Measurements from ENCODE around the gene USP54. TPM values are rescaled to one million over a fixed set of nuclear protein-coding genes. Genes with fewer than 3 reads are reported as not detected.

The USP54 gene
- total RNA-seq, 1 experiment from 2014 or later: 37.9 TPM

- Histone ChIP-seq H3K18ac (ENCODE audit: insufficient read length, low read depth, low read length) (no peak overlapping the region), H3K9ac (ENCODE audit: extremely low read depth, insufficient read length, low read length) (no peak overlapping the region), H3K23me2 (ENCODE audit: insufficient read length, low read depth, low read length, poor library complexity, severe bottlenecking) (no peaks in the 10 kb centered on the region), H3K56ac (ENCODE audit: insufficient read length, low read depth, low read length) (no peak overlapping the region), H3K27me3 (ENCODE audit: insufficient read depth, low read length) (no peaks in the 10 kb centered on the region), H2AK5ac (ENCODE audit: insufficient read length, low read length) (no peak overlapping the region), H3K4ac (ENCODE audit: low read depth, low read length) (no peak overlapping the region), H3K14ac (ENCODE audit: insufficient read depth, low read length) (no peak overlapping the region), H4K20me1 (ENCODE audit: control insufficient read depth, insufficient read depth, insufficient read length) (no peaks in the 10 kb centered on the region), H2BK15ac (ENCODE audit: low read depth, low read length) (no peak overlapping the region), H3K23ac (ENCODE audit: insufficient read length, low read depth, low read length) (no peak overlapping the region), H3K79me2 (ENCODE audit: insufficient read depth, low read length) (no peaks in the 10 kb centered on the region), H4K91ac (ENCODE audit: insufficient read length, low read depth, low read length) (no peak overlapping the region), H3K4me1 (ENCODE audit: insufficient read depth, low read length) (no peaks in the 10 kb centered on the region), H3K27ac (ENCODE audit: insufficient read length, low read depth, low read length) (no peak overlapping the region), H4K8ac (replicated peaks; ENCODE audit: insufficient read length, low read depth, low read length) (no peak overlapping the region), H2AFZ (ENCODE audit: low read length) (no peak overlapping the region), H4K5ac (ENCODE audit: insufficient read length, low read depth, low read length) (no peak overlapping the region), H3K79me1 (ENCODE audit: insufficient read depth, low read depth, low read length, poor library complexity, severe bottlenecking) (peaks cover 2% of the 10 kb centered on the region), H3K4me2 (ENCODE audit: insufficient read depth, insufficient read length, low read length) (no peak overlapping the region), H2BK12ac (ENCODE audit: insufficient read length, low read depth, low read length) (no peak overlapping the region), H3T11ph (ENCODE audit: low read length) (no peak overlapping the region), H2BK5ac (ENCODE audit: insufficient read length, low read length) (no peak overlapping the region), H2BK20ac (ENCODE audit: low read depth, low read length, poor library complexity, severe bottlenecking) (no peak overlapping the region), H3K9me3 (ENCODE audit: control insufficient read depth, low read depth, low read length) (no peaks in the 10 kb centered on the region), H2BK120ac (ENCODE audit: low read depth, low read length, poor library complexity, severe bottlenecking) (no peak overlapping the region)
- Mint-ChIP-seq H3K4me1 (no peaks in the 10 kb centered on the region), H3K4me3 (no peak overlapping the region), H3K36me3 (ENCODE audit: insufficient read depth in 1 of 3, low read depth in 3 of 3) (peaks cover 7 to 36% (median 24%) of the 10 kb centered on the region in 3 experiments; a peak in 6 of 7 replicates), H3K27ac (no peak overlapping the region; a peak in 1 of 7 replicates), H3K9me3 (no peaks in the 10 kb centered on the region), H3K27me3 (ENCODE audit: low read depth) (no peaks in the 10 kb centered on the region)
- 100% methylated on average over 2 of the region's 7 CpGs for WGBS (ENCODE audit: extremely low coverage, insufficient read length, low lambda C conversion rate)
- DNase-seq: no peak
- TF ChIP-seq CTCF (conservative IDR thresholded peaks at IDR 0.05): no peak
These were observed 111.0 kb downstream of the USP54 start for GRCh38 chr10:73480158-73480557.

All from H9 (cell line).